ENCODE results near the gene SYN1.
"Not testable (repeated sequence)": the region's sequence is repeated elsewhere in the genome, so short reads cannot be mapped to it uniquely, and the experiment has no call there.

The SYN1 gene

GRCh38 chrX:47603125-47603524, 16.5 kb downstream of the SYN1 start:
- DNase-seq (ENCODE audit: extremely low read depth in 1 of 2, low read depth in 1 of 2): not testable (repeated sequence)

- no peak for DNase-seq (ENCODE audit: extremely low read depth in 1 of 2, low read depth in 1 of 2)
Observed at GRCh38 chrX:47597222-47597621, 22.4 kb downstream of the SYN1 start.

GRCh38 chrX:47596256-47596655, 23.4 kb downstream of the SYN1 start:
- DNase-seq (ENCODE audit: extremely low read depth in 1 of 2, low read depth in 1 of 2): no peak

- DNase-seq (ENCODE audit: extremely low read depth in 1 of 2, low read depth in 1 of 2): no peak
Observed at GRCh38 chrX:47595716-47596251, 23.9 kb downstream of the SYN1 start.

GRCh38 chrX:47593522-47593921, 26.1 kb downstream of the SYN1 start:
- no peak for DNase-seq (ENCODE audit: extremely low read depth in 1 of 2, low read depth in 1 of 2)

GRCh38 chrX:47590984-47591383, 28.7 kb downstream of the SYN1 start:
- no peak for DNase-seq (ENCODE audit: extremely low read depth in 1 of 2, low read depth in 1 of 2)

GRCh38 chrX:47587906-47588735, 31.5 kb downstream of the SYN1 start:
- no peak for DNase-seq (ENCODE audit: extremely low read depth in 1 of 2, low read depth in 1 of 2)

- DNase-seq (ENCODE audit: extremely low read depth in 1 of 2, low read depth in 1 of 2): no peak
Observed at GRCh38 chrX:47587091-47587891, 32.4 kb downstream of the SYN1 start.

- DNase-seq (ENCODE audit: extremely low read depth in 1 of 2, low read depth in 1 of 2): no peak
Observed at GRCh38 chrX:47586043-47586787, 33.4 kb downstream of the SYN1 start.

GRCh38 chrX:47585273-47585672, 34.4 kb downstream of the SYN1 start:
- no peak for DNase-seq (ENCODE audit: extremely low read depth in 1 of 2, low read depth in 1 of 2)

GRCh38 chrX:47584714-47585113, 34.9 kb downstream of the SYN1 start:
- DNase-seq (ENCODE audit: extremely low read depth in 1 of 2, low read depth in 1 of 2): no peak

- no peak for DNase-seq (ENCODE audit: extremely low read depth in 1 of 2, low read depth in 1 of 2)
Observed at GRCh38 chrX:47583240-47583861, 36.3 kb downstream of the SYN1 start.

GRCh38 chrX:47581731-47582647, 37.7 kb downstream of the SYN1 start, which contains the start of gene TIMP1:
TIMP1 (plus strand) TSS chrX:47582436; CDS start chrX:47583416, 980 bp downstream.
- peak; percentile 65 to 82 for DNase-seq (ENCODE audit: extremely low read depth in 1 of 2, low read depth in 1 of 2)

GRCh38 chrX:47579537-47579936, 40.1 kb downstream of the SYN1 start:
- DNase-seq (ENCODE audit: extremely low read depth in 1 of 2, low read depth in 1 of 2): peak in 1 of 2 donors; percentile 35

GRCh38 chrX:47578692-47579091, 41.0 kb downstream of the SYN1 start:
- DNase-seq (ENCODE audit: extremely low read depth in 1 of 2, low read depth in 1 of 2): no peak

- DNase-seq (ENCODE audit: extremely low read depth in 1 of 2, low read depth in 1 of 2): no peak
Observed at GRCh38 chrX:47577901-47578300, 41.8 kb downstream of the SYN1 start.

GRCh38 chrX:47577424-47577823, 42.2 kb downstream of the SYN1 start:
- no peak for DNase-seq (ENCODE audit: extremely low read depth in 1 of 2, low read depth in 1 of 2)

GRCh38 chrX:47576021-47576898, 43.4 kb downstream of the SYN1 start:
- no peak for DNase-seq (ENCODE audit: extremely low read depth in 1 of 2, low read depth in 1 of 2)
